HCT116 (cell line): ENCODE results near the gene PRICKLE2. TPM values are rescaled to one million over a fixed set of nuclear protein-coding genes. Genes with fewer than 3 reads are reported as not detected.

ENCODE experiments used
- ATAC-seq: fragments of 200-7000 bp; cut with Tn5 transposase; 2 replicates; pipeline ENCODE4 v1.9.1; 2020; ENCODE audit warnings: mild to moderate bottlenecking, moderate library complexity
- BruUV-seq: library from RNA; stranded (reverse); fragments of 400-500 nt; replicated peaks from 2 replicates; lab custom pipeline; 2021; lab: Mats Ljungman, UMichigan
- CTCF ChIA-PET: fragments of 300-600 bp; sonication (Branson Sonifier 250); formaldehyde crosslinking; loops from one replicate; lab custom pipeline; 2021; ENCODE audit warnings: antibody characterized with exemption; lab: Charles Lee
- POLR2A ChIA-PET: fragments of 300-600, 350-600 bp; sonication (Branson Sonifier 250); formaldehyde crosslinking; loops from one replicate; lab custom pipeline; 2021; ENCODE audit warnings: antibody characterized with exemption; lab: Charles Lee
- RAD21 ChIA-PET, 2 experiments: fragments of 300-600 bp; sonication (Branson Sonifier 250); formaldehyde crosslinking; loops; one replicate each; lab custom pipeline; 2023; ENCODE audit warnings: low total read pairs in 2 of 2; ENCODE audit not compliant: uncharacterized antibody in 2 of 2, unreplicated experiment in 2 of 2, low non-redundant PET in 1 of 2; lab: Charles Lee
- DNase-seq: peaks from one replicate; pipeline ENCODE4 v3.0.0-alpha.2; 2010; ENCODE audit warnings: low read depth, low spot score
- H2AFZ ChIP-seq: fragments of 200-600 bp; shearing (Covaris generic), sonication (generic); 2 replicates; pipeline ENCODE4 v1.6.1; 2017; ENCODE audit warnings: low read depth, mixed run types, mixed read lengths, antibody characterized with exemption, low read length; ENCODE audit not compliant: poor library complexity, severe bottlenecking
- H3K27ac ChIP-seq: 2 replicates; pipeline ENCODE4 v1.5.1; 2012; ENCODE audit warnings: low read depth, low read length
- H3K27me3 ChIP-seq: fragments of 200-600 bp; sonication (generic); 2 replicates; pipeline ENCODE4 v1.6.1; 2016; ENCODE audit warnings: mixed run types, low read length, mixed read lengths; ENCODE audit not compliant: insufficient read depth
- H3K36me3 ChIP-seq, 2 experiments: fragments of 200-500 bp in 1 of 2; fragments of 200-600 bp in 1 of 2; sonication (Bioruptor generic) in 1 of 2; sonication (generic) in 1 of 2; 2 replicates each; pipeline versions ENCODE4 v1.5.1 to v1.6.1; 2014 to 2016; ENCODE audit warnings: low read length in 2 of 2, inconsistent platforms in 1 of 2, mixed read lengths in 1 of 2, mixed run types in 1 of 2; ENCODE audit not compliant: insufficient read depth in 2 of 2, control insufficient read depth in 1 of 2
- H3K4me1 ChIP-seq, 2 experiments: fragments of 200-600 bp in 1 of 2; sonication (generic) in 1 of 2; 2 replicates each; pipeline versions ENCODE4 v1.5.1 to v1.6.1; 2012 to 2017; ENCODE audit warnings: low read length in 2 of 2, inconsistent platforms in 1 of 2, mild to moderate bottlenecking in 1 of 2, mixed read lengths in 1 of 2, mixed run types in 1 of 2, moderate library complexity in 1 of 2; ENCODE audit not compliant: insufficient read depth in 2 of 2, control insufficient read depth in 1 of 2
- H3K4me2 ChIP-seq: fragments of 200-600 bp; sonication (generic); 2 replicates; pipeline ENCODE4 v1.6.1; 2017; ENCODE audit warnings: mixed run types, low read length, mixed read lengths
- H3K4me3 ChIP-seq, 2 experiments: fragments of 200-600 bp in 1 of 2; sonication (generic) in 1 of 2; replicated peaks in 1 of 2; 2 replicates each; pipeline ENCODE4 v1.5.1; 2011 to 2016; ENCODE audit warnings: low read length in 2 of 2, control low read depth in 1 of 2, low read depth in 1 of 2, mild to moderate bottlenecking in 1 of 2, mixed read lengths in 1 of 2, mixed run types in 1 of 2
- H3K79me2 ChIP-seq: fragments of 200-600 bp; sonication (generic); 2 replicates; pipeline ENCODE4 v1.6.1; 2017; ENCODE audit warnings: mild to moderate bottlenecking, mixed run types, low read length, moderate library complexity, mixed read lengths; ENCODE audit not compliant: insufficient read depth
- H3K9ac ChIP-seq: fragments of 200-600 bp; sonication (generic); 2 replicates; pipeline ENCODE4 v1.6.1; 2016; ENCODE audit warnings: low read length, mixed read lengths
- H3K9me2 ChIP-seq: fragments of 200-600 bp; sonication (generic), shearing (Covaris generic); 2 replicates; pipeline ENCODE4 v1.6.1; 2017; ENCODE audit warnings: mixed run types, mild to moderate bottlenecking, moderate library complexity; ENCODE audit not compliant: insufficient read depth
- H3K9me3 ChIP-seq, 2 experiments: fragments of 200-500 bp in 1 of 2; fragments of 200-600 bp in 1 of 2; sonication (Bioruptor generic) in 1 of 2; sonication (generic) in 1 of 2; 2 replicates each; pipeline ENCODE4 v1.6.1; 2014 to 2017; ENCODE audit warnings: low read length in 2 of 2, mixed read lengths in 2 of 2, inconsistent platforms in 1 of 2, low read depth in 1 of 2, mild to moderate bottlenecking in 1 of 2, mixed run types in 1 of 2, moderate library complexity in 1 of 2; ENCODE audit not compliant: control insufficient read depth in 1 of 2, insufficient read depth in 1 of 2
- H4K20me1 ChIP-seq: fragments of 200-600 bp; sonication (generic), shearing (Covaris generic); 2 replicates; pipeline ENCODE4 v1.6.1; 2017; ENCODE audit warnings: mixed run types, mild to moderate bottlenecking, moderate library complexity; ENCODE audit not compliant: insufficient read depth
- ATF3 ChIP-seq: IDR thresholded peaks from 2 replicates; pipeline ENCODE4 v1.6.1; 2012
- CBX3 ChIP-seq: IDR thresholded peaks from 2 replicates; pipeline ENCODE4 v1.6.1; 2012; ENCODE audit warnings: low read depth
- EGR1 ChIP-seq: IDR thresholded peaks from 2 replicates; pipeline ENCODE4 v1.6.1; 2012; ENCODE audit warnings: low read depth
- ELF1 ChIP-seq: IDR thresholded peaks from 2 replicates; pipeline ENCODE4 v1.6.1; 2012; ENCODE audit warnings: low read depth, borderline replicate concordance
- EZH2phosphoT487 ChIP-seq: fragments of 200-600 bp; IDR thresholded peaks from 2 replicates; pipeline ENCODE4 v1.6.1; 2018; ENCODE audit warnings: antibody characterized with exemption, borderline replicate concordance
- JUND ChIP-seq: IDR thresholded peaks from 2 replicates; pipeline ENCODE4 v1.6.1; 2012
- POLR2AphosphoS5 ChIP-seq: IDR thresholded peaks from 2 replicates; pipeline ENCODE4 v1.6.1; 2011; ENCODE audit warnings: mild to moderate bottlenecking, low read depth, low read length, moderate library complexity
- SIN3A ChIP-seq: IDR thresholded peaks from 2 replicates; pipeline ENCODE4 v1.6.1; 2012; ENCODE audit warnings: low read depth
- TCF7L2 ChIP-seq: IDR thresholded peaks from 2 replicates; pipeline ENCODE4 v1.7.0; 2011; ENCODE audit warnings: borderline replicate concordance, inconsistent platforms; ENCODE audit not compliant: insufficient read depth, insufficient read length; ENCODE audit errors: extremely low read depth
- intact Hi-C: fragments of 100-400 bp; cut with micrococcal nuclease; formaldehyde crosslinking; loops from 2 replicates; pipeline ENCODE4 v1.10.0; 2022
- total RNA-seq: library from RNA; stranded (reverse); gene quantifications from one replicate; pipeline ENCODE4 v1.2.1, GENCODE V29; 2021; ENCODE audit not compliant: unreplicated experiment
- TF ChIP-seq, protein P1 (sequence below), 3 experiments: fragments of 200-600 bp in 1 of 3; sonication (generic) in 1 of 3; IDR thresholded peaks in 2 of 3; conservative IDR thresholded peaks in 1 of 3; 2 replicates each; pipeline ENCODE4 v1.5.1; 2012 to 2017; ENCODE audit warnings: low read depth in 2 of 3, low read length in 2 of 3, antibody characterized with exemption in 1 of 3, borderline replicate concordance in 1 of 3, control low read depth in 1 of 3, mild to moderate bottlenecking in 1 of 3, mixed read lengths in 1 of 3, mixed run types in 1 of 3, moderate library complexity in 1 of 3; ENCODE audit not compliant: insufficient read depth in 1 of 3

Gene PRICKLE2
- total RNA-seq, 1 experiment from 2014 or later, result 0.05 TPM

- Histone ChIP-seq H4K20me1 (no peaks in the 10 kb centered on the region), H3K36me3 (no peaks in the 10 kb centered on the region), H3K27me3 (peaks cover 39% of the 10 kb centered on the region), H3K9me2 (no peaks in the 10 kb centered on the region), H3K27ac (no peak overlapping the region), H3K9me3 (no peaks in the 10 kb centered on the region), H3K79me2 (no peaks in the 10 kb centered on the region), H3K9ac (no peak overlapping the region), H3K4me1 (no peaks in the 10 kb centered on the region), H3K4me3 (no peak overlapping the region), H3K4me2 (no peak overlapping the region), H2AFZ (no peak overlapping the region)
- CTCF ChIA-PET, result no interaction called here
- no TSS peak for BruUV-seq
- intact Hi-C loops, result no loop called here
- no peak for ATAC-seq
- TF ChIP-seq CBX3, result no peak
- no peak for TF ChIP-seq SIN3A
- no peak for TF ChIP-seq ELF1
- no peak for TF ChIP-seq EZH2phosphoT487
- no peak for TF ChIP-seq EGR1
- no peak for TF ChIP-seq POLR2AphosphoS5
- TF ChIP-seq TCF7L2, result no peak
- no peak for TF ChIP-seq JUND
- RAD21 ChIA-PET, result no interaction called here
- POLR2A ChIA-PET, result no interaction called here
- no peak for DNase-seq
Observed at GRCh38 chr3:64131725-64132469, 93.4 kb downstream of the PRICKLE2 start.

- intact Hi-C loops, result no loop called here
- no peak for TF ChIP-seq EZH2phosphoT487
- no peak for TF ChIP-seq ATF3
- TF ChIP-seq, protein P1, sequence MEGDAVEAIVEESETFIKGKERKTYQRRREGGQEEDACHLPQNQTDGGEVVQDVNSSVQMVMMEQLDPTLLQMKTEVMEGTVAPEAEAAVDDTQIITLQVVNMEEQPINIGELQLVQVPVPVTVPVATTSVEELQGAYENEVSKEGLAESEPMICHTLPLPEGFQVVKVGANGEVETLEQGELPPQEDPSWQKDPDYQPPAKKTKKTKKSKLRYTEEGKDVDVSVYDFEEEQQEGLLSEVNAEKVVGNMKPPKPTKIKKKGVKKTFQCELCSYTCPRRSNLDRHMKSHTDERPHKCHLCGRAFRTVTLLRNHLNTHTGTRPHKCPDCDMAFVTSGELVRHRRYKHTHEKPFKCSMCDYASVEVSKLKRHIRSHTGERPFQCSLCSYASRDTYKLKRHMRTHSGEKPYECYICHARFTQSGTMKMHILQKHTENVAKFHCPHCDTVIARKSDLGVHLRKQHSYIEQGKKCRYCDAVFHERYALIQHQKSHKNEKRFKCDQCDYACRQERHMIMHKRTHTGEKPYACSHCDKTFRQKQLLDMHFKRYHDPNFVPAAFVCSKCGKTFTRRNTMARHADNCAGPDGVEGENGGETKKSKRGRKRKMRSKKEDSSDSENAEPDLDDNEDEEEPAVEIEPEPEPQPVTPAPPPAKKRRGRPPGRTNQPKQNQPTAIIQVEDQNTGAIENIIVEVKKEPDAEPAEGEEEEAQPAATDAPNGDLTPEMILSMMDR (IDR thresholded peaks at IDR 0.05 in 2 of 3, conservative IDR thresholded peaks at IDR 0.05 in 1 of 3; ENCODE audit: borderline replicate concordance in 1 of 3, insufficient read depth in 1 of 3, low read depth in 2 of 3, low read length in 2 of 3), result no peak
- TF ChIP-seq SIN3A, result no peak
- TF ChIP-seq, all 23 proteins: peak for 0
- H3K4me1 ChIP-seq, result no peaks in the 10 kb centered on the region
- POLR2A ChIA-PET, result no interaction called here
- no peaks in the 10 kb centered on the region for H3K9me2 ChIP-seq
- no peaks in the 10 kb centered on the region for H3K79me2 ChIP-seq
- H3K9ac ChIP-seq, result no peak overlapping the region
- H3K9me3 ChIP-seq, result no peaks in the 10 kb centered on the region
- H3K4me3 ChIP-seq, result no peak overlapping the region
- no TSS peak for BruUV-seq
- CTCF ChIA-PET, result no interaction called here
- RAD21 ChIA-PET, result no interaction called here
- H3K36me3 ChIP-seq, result no peaks in the 10 kb centered on the region
- ATAC-seq (no peak), DNase-seq (no peak)
- no peaks in the 10 kb centered on the region for H4K20me1 ChIP-seq
- H3K27ac ChIP-seq, result no peak overlapping the region
- no peak overlapping the region for H3K4me2 ChIP-seq
- H3K27me3 ChIP-seq, result peaks cover 39% of the 10 kb centered on the region
- H2AFZ ChIP-seq, result no peak overlapping the region
Observed at GRCh38 chr3:64130436-64130835, 94.8 kb downstream of the PRICKLE2 start.
